DOHH2 (cell line): ENCODE data around the gene ANKS1B.

Experiments used
- H3F3A ChIP-seq: fragments of 200-600 bp; sonication (generic), shearing (Covaris generic); 2 replicates; pipeline ENCODE4 v1.6.0; 2016; ENCODE audit warnings: antibody characterized with exemption, mild to moderate bottlenecking; ENCODE audit not compliant: control insufficient read depth, insufficient read depth
- H3K27ac ChIP-seq: fragments of 200-600 bp; sonication (generic); 2 replicates; pipeline ENCODE4 v1.5.1; 2014; ENCODE audit warnings: low read depth, mild to moderate bottlenecking, low read length, moderate library complexity
- H3K27me3 ChIP-seq: fragments of 200-600 bp; sonication (generic); 2 replicates; pipeline ENCODE4 v1.6.1; 2014; ENCODE audit warnings: mild to moderate bottlenecking, low read length, mixed read lengths; ENCODE audit not compliant: control insufficient read depth
- H3K36me3 ChIP-seq: fragments of 200-600 bp; sonication (generic); 2 replicates; pipeline ENCODE4 v1.6.1; 2014; ENCODE audit warnings: mild to moderate bottlenecking, low read length, moderate library complexity, mixed read lengths; ENCODE audit not compliant: control insufficient read depth
- H3K4me1 ChIP-seq: fragments of 200-600 bp; sonication (generic); 2 replicates; pipeline ENCODE4 v1.6.1; 2014; ENCODE audit warnings: mild to moderate bottlenecking, low read length, mixed read lengths; ENCODE audit not compliant: control insufficient read depth
- H3K4me2 ChIP-seq: fragments of 200-600 bp; sonication (generic); 2 replicates; pipeline ENCODE4 v1.6.0; 2014; ENCODE audit warnings: mild to moderate bottlenecking, low read length, moderate library complexity
- H3K4me3 ChIP-seq: fragments of 200-600 bp; sonication (generic); 2 replicates; pipeline ENCODE4 v1.5.1; 2014; ENCODE audit warnings: mild to moderate bottlenecking, low read length, mixed read lengths
- H3K79me2 ChIP-seq: fragments of 200-600 bp; sonication (generic); 2 replicates; pipeline ENCODE4 v1.6.1; 2014; ENCODE audit warnings: mild to moderate bottlenecking, low read length, mixed read lengths; ENCODE audit not compliant: control insufficient read depth
- H3K9me2 ChIP-seq: fragments of 200-600 bp; sonication (generic); replicated peaks from 2 replicates; pipeline ENCODE4 v1.6.1; 2014; ENCODE audit warnings: mild to moderate bottlenecking, low read length, mixed read lengths; ENCODE audit not compliant: control insufficient read depth
- H3K9me3 ChIP-seq: fragments of 200-600 bp; sonication (generic); 2 replicates; pipeline ENCODE4 v1.6.1; 2014; ENCODE audit warnings: antibody characterized with exemption, low read length, mixed read lengths; ENCODE audit not compliant: control insufficient read depth, insufficient read depth
- H4K20me1 ChIP-seq: fragments of 200-600 bp; sonication (generic); 2 replicates; pipeline ENCODE4 v1.6.0; 2014; ENCODE audit warnings: low read depth, mild to moderate bottlenecking, antibody characterized with exemption, low read length, moderate library complexity; ENCODE audit not compliant: control insufficient read depth, insufficient read depth
- CTCF ChIP-seq: fragments of 200-600 bp; sonication (generic); IDR thresholded peaks from one replicate; pipeline ENCODE4 v1.5.1; 2014; ENCODE audit warnings: antibody characterized with exemption, mild to moderate bottlenecking, low read depth, low read length; ENCODE audit not compliant: poor library complexity, severe bottlenecking
- EZH2phosphoT487 ChIP-seq: fragments of 200-600 bp; sonication (generic); IDR thresholded peaks from 2 replicates; pipeline ENCODE4 v1.6.1; 2017; ENCODE audit warnings: borderline replicate concordance, mild to moderate bottlenecking, antibody characterized with exemption, low read length, moderate library complexity, mixed read lengths

Gene ANKS1B

GRCh38 chr12:99686142-99686541, 298.6 kb downstream of the ANKS1B start:
- Histone ChIP-seq H3F3A (no peaks in the 10 kb centered on the region), H3K36me3 (no peaks in the 10 kb centered on the region), H3K79me2 (no peaks in the 10 kb centered on the region), H3K27ac (no peak overlapping the region), H3K27me3 (no peaks in the 10 kb centered on the region), H4K20me1 (no peaks in the 10 kb centered on the region), H3K9me2 (no peaks in the 10 kb centered on the region), H3K4me1 (peaks cover 13% of the 10 kb centered on the region), H3K4me2 (no peak overlapping the region), H3K9me3 (peaks cover 29% of the 10 kb centered on the region; the same call in 1 of the 2 replicates), H3K4me3 (no peak overlapping the region)
- TF ChIP-seq EZH2phosphoT487, result no peak
- no peak for TF ChIP-seq CTCF

GRCh38 chr12:99680276-99680675, 304.5 kb downstream of the ANKS1B start:
- H3K9me3 ChIP-seq, result peaks cover 20% of the 10 kb centered on the region; the same call in 1 of the 2 replicates
- H3K79me2 ChIP-seq, result no peaks in the 10 kb centered on the region
- H3K4me3 ChIP-seq, result no peak overlapping the region
- no peak overlapping the region for H3K27ac ChIP-seq
- no peaks in the 10 kb centered on the region for H3K4me1 ChIP-seq
- H3K4me2 ChIP-seq, result no peak overlapping the region
- H3K36me3 ChIP-seq, result no peaks in the 10 kb centered on the region
- TF ChIP-seq EZH2phosphoT487 (no peak), CTCF (no peak)
- no peaks in the 10 kb centered on the region for H3K27me3 ChIP-seq
- no peaks in the 10 kb centered on the region for H3K9me2 ChIP-seq
- no peaks in the 10 kb centered on the region for H4K20me1 ChIP-seq
- H3F3A ChIP-seq, result no peaks in the 10 kb centered on the region

- Histone ChIP-seq H3K9me2 (no peaks in the 10 kb centered on the region), H3K27me3 (no peaks in the 10 kb centered on the region), H3F3A (no peaks in the 10 kb centered on the region), H3K36me3 (no peaks in the 10 kb centered on the region), H3K27ac (no peak overlapping the region), H3K4me3 (no peak overlapping the region), H3K4me1 (no peaks in the 10 kb centered on the region), H4K20me1 (no peaks in the 10 kb centered on the region), H3K4me2 (no peak overlapping the region), H3K9me3 (peaks cover 4% of the 10 kb centered on the region; the same call in 1 of the 2 replicates), H3K79me2 (no peaks in the 10 kb centered on the region)
- TF ChIP-seq CTCF, result no peak
- no peak for TF ChIP-seq EZH2phosphoT487
Observed at GRCh38 chr12:99670635-99671034, 314.1 kb downstream of the ANKS1B start.
